GM18867 (cell line): Measurements from ENCODE around the gene NACAD.
"Not testable (repeated sequence)": the region's sequence is repeated elsewhere in the genome, so short reads cannot be mapped to it uniquely, and the experiment has no call there.

Source experiments
- ATAC-seq: cut with Tn5 transposase; IDR thresholded peaks from one replicate; pipeline ENCODE4 v1.9.1; 2021; ENCODE audit warnings: mild to moderate bottlenecking, moderate library complexity; ENCODE audit not compliant: unreplicated experiment

Gene NACAD

DNA sequence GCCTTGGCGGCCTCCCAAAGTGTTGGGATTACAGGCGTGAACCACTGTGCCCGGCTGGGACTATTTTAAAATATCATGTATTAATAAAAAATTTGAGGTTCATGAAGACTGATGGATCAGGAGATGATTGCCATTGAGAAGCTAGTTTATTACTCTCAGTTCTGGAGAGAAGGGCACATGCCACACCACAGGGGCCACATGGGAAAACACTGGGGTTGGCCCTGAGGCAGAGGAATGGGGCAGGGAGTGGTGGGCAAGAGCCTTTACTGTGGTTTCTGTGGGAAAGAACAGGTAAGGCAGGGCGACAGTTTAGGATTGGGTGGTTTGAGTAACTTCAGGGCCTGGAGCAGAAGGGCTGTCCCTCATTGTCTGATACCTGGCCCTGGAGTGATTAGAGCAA, 29.5 kb upstream of the NACAD start:
- ATAC-seq, result no peak

DNA sequence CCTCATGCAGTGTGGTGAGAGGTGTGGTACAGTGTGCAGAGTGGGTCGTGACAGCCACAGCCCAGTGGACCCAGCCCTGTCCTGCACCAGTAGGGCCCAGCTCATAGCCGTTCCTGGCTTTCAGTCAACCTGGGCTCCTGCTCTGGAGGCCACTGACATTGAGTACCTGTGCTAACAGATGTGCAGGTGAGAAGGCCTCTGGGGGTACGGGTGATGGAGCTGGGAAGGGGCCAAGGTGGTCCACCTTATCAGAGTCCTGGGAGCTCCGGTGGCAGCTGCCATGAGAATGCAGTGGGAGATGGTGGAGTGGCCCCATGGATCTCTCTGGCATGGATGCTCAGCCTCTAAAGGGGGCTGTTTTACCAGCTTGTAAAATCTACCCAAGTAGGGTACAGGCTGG, 28.8 kb upstream of the NACAD start:
- ATAC-seq, result no peak

DNA sequence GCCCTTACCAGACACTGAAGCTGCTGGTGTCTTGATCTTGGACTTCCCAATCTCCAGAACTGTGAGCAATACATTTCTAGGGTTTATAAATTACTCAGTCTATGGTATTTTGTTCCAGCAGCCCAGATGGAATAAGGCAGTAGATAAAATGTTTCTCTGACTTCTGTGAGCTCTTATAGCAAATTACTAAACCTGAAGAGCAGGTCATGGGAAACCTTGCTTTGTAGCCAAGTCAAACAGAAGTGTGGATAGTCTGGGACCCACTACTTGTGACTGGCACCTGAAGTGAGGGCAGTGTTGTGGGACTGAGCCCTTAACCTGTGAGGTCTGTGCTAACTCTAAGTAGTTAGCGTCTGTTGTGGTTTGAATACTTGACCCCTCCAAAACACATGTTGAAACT, 27.3 kb upstream of the NACAD start:
- no peak for ATAC-seq

DNA sequence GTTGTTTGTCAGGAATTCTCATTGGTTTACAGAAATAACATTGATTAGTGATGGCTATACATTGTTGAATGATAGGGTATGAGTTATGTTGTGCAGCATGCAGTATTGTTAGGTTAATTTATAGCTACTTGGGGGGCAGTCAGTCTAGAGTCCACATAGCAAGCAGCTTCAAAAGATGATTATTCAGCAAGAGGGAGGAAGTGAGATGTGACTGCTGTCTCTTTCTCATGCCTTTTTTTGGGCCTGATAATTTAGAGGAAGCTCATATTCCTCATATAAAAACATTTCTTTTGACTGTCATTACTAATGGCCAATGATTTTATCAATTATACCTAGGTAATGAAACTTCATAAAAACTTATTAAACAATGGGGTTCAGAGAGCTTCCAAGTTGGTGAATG, 26.2 kb upstream of the NACAD start:
- no peak for ATAC-seq

DNA sequence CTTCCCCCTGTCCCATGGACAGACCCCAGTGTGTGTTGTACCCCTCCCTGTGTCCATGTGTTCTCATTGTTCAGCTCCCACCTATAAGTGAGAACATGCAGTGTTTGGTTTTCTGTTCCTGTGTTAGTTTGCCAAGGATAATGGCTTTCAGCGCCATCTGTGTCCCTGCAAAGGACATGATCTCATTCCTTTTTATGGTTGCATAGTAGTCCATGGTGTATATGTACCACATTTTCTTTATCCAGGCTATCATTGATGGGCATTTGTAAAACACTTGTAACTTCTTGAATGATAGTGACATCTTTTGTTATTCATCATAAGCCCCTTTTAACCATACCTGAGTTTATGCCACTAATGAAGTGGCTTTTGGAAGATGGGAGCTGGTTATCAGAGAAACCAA, 25.5 kb upstream of the NACAD start:
- ATAC-seq, result not testable (repeated sequence)

DNA sequence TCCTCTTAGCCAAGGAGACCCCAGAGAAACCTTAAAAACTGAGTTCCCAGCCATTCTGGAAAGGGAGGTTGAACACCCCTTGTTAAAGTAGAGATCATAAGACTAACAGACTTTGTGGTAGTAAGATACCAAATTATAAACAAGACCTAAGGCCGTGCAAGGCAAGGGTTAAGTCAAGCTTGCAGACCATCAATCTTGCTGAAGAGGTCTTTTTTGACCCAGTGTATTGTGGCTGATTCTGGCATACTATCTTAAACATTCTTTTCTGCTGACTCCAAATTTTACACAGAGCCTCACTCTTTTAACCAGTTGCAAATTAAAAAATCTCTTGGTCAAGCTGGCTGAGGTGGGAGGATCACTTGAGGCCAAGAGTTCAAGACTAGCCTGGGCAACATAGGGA, 23.9 kb upstream of the NACAD start:
- ATAC-seq, result no peak

DNA sequence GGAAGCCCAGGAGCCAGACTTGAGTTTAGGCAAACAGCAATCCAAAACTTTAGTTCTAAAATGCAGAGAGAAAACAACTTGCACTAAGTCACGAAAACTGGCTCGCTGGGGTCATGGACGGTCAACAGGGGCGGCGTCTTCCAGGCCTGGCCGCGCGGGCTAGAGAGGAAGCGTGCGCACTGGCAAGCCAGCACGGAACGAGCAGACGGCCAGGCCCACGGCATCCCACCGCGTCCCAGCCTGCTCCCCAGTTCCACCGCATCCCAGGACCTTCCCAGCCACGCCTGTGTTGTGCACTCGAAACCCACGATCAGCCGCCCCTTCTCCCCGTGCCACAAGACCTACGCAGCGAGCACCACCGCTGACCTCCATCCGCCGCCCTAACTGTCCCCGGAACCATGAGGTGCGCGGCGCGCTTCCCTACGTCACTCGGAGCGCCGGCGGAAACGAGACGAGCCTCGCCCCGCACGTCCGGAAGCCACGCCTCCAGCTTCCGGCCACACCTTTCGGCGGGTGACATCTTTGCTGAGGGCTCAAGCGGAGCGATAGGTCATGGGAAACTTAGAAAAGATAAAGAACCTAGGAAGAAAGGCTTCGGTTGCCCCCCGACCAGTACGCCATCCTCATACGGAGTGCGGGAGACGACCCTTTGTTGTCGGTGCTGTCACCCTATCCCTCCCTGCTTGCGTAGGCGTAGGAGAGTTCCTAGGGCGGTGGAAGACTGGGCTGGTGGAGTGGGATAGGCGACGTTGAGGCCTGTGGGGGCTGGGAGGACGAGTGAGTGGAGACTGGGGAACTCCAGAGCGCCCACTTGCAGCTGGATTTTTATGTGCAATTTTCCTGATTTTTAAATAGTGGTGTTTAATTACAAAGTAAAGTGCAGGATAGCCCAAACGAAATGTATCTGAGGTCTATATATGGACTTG, 22.8 kb upstream of the NACAD start, which contains the start of gene TBRG4:
Gene TBRG4, minus strand, starts transcription at position 400 of the 926 bp plus-strand sequence. CDS start 2,460 bp downstream, outside the sequence.
- peak; percentile 94 for ATAC-seq

DNA sequence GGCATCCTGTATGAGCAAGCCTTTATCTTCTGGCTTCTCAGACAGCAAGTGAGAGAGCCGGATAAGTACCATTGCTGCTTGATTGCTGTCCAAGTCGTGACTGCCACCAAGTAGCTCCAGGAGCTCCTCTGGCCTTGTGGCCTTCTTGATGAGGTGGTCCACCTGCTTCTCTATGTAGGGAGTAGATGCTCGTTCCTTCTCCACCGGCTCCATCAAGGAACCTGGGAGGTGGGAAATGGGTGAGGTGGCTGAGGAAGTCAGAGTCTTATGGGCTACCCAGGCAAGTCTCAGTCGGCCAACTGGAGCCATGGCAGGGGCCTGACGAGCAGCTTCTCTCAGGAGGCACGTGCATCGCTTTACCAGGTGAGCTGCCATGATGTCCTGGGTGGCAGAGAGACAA, 20.1 kb upstream of the NACAD start:
- ATAC-seq, result no peak

DNA sequence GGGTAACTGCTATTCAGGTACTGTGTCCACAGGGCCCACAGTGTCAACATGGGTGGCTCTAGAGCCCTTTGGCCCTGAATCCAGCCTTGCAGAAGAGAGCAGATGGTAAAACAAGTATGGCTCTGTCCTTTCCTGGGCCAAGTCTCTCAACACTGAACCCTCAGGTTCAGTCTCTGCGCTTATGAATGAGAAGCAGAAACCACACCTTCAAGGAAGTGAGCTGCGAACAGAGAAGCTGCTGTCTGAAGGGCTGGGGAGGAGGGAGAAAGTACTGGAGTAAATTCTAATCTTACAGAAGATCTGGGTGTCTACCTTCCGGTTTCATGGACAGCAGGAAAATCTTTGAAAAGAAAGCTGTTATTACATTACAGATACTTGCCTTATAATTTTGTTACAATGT, 18.6 kb upstream of the NACAD start:
- no peak for ATAC-seq

DNA sequence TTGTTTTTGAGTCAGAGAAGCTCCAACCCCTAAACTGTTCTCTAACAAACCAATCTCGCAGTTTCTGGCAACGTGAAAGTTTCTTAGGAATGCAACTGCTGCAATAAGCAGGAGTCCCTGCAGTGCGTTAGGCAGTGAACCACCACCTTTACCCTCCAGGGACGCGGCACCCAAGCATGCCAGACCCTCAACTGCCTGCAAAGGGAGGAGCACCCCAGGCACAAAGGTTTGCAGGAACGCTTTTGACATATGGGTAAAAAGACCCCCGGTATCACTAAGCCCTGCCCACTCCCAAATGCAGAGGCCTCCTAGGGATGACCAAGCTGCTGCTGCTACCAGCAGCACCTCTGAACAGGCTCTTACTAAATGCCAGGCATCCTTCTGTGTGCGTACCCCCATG, 18.1 kb upstream of the NACAD start:
- ATAC-seq, result no peak

DNA sequence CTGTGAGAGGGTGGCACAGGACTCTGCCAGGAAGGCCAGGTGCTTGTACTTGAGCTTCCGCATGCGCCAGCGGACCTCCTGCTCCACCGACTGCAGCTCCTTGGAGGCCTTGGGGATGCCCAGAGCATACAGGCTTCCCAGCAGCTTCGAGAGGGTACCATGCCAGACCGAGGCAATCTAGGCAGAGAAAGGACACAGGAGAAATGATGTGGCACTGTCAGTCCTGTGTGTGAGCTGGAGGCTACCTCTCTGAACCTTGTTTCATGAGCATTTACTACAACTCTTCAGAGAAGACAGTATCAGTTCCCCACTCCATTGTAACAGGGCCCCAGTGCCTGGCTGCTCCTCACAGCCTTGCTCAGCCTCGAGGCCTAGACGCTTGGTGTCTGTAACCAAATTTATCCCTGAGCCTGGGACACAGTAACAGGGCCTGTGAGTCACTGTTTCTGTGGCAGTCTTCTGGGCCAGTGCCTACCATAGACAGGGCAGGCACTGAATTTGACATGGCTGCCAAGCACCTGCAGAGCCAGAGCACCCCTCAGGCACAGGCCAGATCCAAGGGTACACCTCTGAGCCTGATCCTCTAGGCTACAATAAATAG, 16.9 kb upstream of the NACAD start:
- ATAC-seq, result no peak

DNA sequence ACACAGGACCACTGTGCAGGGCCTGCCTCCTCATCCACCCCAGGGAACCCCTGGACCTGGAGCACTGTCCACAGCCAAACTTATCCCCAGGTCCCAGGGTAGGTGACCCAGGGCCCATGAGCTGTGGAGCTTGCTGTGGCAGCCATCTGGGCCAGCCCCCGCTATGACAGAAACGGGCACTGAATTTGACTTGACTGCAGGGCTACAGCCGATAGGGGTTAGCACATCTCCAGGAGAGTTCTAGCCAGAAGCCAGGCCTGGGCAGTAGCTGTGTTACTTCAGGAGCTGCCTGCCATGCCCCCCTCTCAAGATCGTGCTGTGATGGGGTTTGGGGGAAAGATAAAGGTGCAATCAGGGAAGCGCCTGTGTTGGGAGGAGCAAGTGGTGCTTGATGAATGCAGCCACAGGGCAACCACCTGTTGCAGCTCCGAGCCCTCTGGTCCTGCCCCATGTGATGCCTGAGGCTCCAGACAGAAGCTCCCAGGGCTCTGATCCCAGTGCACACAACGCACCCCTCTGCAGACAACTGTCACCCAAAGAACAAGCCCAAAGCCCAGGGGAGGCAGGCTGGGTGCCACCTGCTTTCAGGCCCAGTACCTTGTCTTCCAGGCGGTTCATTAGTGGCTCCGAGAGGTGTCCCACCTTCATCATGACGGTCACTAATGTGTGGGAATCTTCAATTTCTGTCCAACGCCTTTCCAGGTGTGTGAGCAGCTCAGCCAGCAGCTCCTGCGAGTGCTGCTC, 16.2 kb upstream of the NACAD start:
- ATAC-seq, result no peak

DNA sequence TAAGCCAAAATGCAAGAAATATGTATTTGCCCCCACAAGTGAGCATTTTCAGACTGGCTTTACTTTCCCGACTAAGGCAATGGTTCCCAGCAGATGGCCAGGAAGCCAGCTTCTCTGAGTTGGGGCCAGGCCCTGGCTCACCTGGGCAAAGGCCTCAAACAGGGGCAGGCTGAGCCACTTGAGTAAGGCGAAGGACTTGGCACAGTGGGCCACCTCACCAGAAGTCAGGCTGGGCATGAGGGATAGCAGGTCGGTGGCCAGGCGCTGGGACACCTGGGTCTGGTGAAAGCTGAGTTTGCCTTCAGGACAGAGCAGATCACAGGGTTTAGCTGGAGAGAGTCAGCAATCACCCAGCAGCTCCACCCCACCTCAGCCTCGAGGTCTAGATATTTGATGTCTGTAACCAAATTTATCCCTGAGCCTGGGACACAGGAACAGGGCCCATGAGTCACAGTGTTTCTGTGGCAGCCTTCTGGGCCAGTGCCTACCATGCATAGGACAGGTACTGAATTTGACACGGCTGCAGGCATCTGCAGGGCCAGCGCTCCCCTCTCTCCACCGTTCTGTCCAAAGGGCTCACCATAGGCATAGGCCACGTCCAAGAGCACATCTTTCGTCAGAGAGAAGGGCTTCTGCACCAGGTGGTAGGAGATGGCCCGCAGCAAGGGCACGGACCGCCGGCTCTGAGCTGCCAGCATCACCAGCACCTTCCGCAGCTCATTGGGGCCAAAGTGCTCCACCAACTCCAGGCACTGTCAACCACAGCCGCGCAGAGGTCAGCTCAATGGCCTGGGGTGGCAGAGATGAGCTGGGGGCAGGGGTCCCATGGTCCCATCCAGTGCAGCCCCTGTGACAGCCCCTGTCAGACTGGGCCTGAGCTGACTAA, 15.4 kb upstream of the NACAD start:
- no peak for ATAC-seq

DNA sequence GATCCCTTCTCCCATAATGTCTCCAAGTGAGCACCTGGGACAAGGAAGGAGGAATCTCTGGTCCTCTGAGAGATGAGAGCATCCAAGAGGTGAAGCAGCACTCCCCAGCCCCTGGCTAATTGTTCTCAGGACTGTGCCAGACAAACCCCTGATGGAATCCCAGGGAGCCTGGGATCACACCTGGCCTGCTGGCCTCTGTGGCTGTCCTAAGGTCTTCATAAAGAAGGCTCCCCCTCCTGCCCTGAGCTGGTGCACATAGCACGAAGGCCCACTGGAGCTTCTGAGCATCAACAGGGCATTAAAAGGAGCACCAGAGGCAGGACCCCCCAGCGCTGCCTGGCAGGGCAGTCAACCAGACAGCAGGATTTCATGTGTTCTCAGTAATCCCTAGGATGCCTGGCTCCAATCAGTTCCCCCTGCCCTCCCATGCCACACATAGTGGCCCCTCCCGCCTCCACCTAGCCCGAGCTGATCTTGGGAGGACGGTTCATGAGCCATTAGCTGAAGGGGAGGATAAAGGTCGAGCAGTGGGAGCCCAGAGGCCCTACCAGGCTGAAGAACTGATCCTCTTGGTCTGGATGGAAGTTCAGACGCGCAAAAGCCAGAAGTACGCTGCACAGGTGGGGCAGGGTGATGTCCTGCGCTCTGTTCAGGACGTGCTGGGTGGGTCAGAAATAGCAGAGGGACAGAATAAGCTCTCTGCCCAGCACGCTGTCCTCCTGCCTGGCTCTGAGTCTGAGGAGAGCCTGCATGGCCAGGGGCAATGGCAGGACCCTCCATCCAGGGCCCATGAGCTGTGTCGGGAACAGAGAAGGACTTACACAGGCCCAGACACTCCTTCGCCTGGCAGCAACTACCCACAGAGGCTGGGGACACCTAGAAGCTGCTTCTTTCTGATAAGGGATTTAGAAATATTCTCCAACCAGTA, 14.3 kb upstream of the NACAD start:
- ATAC-seq, result no peak

DNA sequence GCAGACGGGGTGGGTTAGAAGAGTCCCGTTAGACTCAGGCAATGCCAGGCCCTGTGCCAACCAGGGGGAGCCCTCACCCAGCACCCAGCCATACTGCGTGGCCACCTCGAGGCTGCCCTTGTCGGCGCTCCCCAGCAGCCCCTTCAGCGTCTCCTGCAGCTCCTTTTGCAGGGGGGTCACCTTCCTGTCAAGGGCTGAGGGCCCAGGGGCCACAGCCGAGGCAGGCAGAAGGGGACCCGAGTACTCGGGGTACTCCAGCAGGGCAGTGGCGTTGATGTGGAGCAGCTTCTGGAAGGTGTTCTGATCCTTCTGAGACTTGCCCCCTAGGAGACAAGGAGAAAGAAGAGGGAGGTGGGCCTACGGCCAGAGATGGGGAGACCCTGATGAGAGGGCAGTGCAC, 13.0 kb upstream of the NACAD start:
- no peak for ATAC-seq

DNA sequence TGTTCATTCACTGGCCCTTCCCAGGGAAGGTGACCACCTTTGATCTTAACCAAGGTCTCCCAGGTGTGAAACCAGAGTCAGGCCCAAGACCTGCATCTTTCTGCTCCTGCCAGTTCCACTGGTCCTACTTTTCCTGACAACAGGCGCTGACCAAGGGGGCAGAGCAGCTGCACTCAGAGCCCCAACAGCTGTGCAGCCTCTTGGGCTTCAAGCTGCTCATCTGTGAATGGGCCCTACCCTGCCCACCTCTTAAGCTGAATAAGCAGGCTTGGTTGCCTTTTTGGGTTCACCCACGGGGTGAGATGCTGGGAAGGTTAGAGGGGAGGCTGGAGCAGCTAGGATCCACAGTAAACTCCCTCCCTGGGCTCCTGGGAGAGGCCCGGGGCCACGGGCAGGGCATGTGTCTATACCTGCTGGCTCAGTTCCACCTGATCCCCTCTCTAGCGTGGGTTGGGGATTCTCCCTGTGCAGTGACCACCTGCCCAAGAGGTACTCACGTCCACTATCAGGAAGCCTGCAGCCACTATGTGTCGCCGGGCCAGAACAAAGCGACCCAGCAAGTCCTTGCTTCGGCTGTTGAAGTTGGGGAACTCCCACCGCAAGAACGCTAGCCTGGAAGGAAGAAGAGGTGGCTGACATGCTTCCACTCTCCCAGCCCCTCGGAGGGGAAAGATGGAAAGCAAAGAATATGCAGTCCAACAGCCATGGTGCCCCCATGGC, 12.2 kb upstream of the NACAD start:
- ATAC-seq, result no peak

DNA sequence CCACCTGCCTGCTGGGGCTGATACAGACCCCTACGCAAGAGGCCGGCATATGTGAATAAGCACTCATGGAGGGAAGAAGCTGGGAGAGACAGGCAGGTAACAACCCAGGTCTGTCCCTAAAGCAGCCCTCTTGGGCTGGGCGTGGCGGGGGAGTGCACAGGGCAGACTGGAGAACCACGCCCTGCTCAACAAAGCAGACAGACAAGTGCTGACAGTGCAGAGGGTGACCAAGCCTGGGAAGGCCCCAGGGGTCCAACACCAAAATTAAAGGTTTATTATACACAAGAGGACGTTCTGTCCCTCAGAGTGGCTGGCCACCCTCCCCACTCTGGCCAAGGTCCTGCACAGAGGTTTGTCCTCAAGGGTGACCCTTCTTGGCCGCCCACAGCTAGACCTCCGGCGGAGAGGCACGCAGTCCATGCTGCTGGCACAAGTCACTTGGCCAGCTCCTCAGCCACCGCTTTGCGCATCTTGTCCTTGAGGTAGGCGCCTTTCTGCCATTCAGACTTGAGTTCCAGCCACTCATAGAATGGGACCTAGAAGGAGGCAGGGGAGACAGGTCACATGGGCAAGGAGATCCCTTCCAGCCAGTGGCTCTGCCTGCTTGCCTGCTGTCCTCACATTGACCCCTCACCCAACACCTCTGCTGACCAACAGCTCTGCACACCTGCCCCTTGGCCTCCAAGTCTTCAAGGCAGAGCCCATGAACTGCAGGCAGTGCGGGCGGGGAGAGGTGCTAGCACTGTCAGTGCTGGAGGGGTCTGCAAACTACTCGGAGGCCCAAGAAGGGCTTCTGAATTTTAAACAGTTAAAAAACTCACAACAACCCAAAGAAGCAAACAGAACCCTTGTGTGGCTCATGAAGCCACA, 11.4 kb upstream of the NACAD start:
- ATAC-seq, result no peak
